ENCODE data around the gene FBXO46.
"Not testable (repeated sequence)": the region's sequence is repeated elsewhere in the genome, so short reads cannot be mapped to it uniquely, and the experiment has no call there.

FBXO46 gene

DNA sequence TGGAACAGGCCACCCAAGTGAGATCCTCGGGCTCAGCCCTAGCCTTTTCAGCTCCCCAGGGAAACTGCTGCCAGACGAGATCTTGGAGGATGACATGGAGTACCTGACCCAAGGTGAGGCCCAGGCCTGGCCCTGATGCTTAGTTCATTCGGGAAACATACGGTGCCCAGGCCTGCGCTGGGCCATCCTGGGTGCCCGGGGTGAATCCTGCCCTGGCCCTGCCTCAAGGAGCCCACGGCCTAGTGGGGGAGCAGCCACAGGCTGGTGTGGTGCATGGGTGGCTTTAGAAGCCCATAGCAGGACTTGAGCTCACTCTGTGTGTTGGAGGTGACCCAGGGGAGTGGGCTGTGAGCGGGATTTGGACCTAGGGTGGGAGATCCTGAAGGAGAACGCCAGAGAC is 28.2 kb upstream of the FBXO46 start:
- Mint-ChIP-seq H3K9me3 (no peaks in the 10 kb centered on the region), H3K4me1 (no peaks in the 10 kb centered on the region), H3K27ac (no peak overlapping the region), H3K36me3 (ENCODE audit: low read depth) (no peaks in the 10 kb centered on the region), H3K27me3 (ENCODE audit: low read depth) (peaks cover 4% of the 10 kb centered on the region), H3K4me3 (no peak overlapping the region)
- no peak for TF ChIP-seq CTCF (IDR thresholded peaks at IDR 0.05; ENCODE audit: unreplicated experiment in 3 of 3)

DNA sequence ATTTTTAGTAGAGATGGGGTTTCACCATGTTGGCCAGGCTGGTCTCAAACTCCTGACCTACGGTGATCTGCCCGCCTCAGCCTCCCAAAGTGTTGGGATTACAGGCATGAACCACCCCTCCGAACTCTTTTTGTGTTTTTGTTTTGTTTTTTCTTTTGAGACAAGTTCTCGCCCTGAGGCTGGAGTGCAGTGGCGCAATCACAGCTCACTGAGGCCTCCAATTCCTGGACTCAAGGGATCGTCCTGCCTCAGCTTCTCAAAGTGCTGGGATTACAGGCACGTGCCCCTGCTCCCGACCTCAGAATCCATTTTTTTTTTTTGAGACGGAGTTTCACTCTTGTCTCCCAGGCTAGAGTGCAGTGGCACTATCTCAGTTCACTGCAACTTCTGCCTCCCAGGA is 27.0 kb upstream of the FBXO46 start:
- TF ChIP-seq CTCF (IDR thresholded peaks at IDR 0.05; ENCODE audit: unreplicated experiment in 3 of 3): no peak
- Mint-ChIP-seq H3K27ac (no peak overlapping the region), H3K36me3 (ENCODE audit: low read depth) (no peaks in the 10 kb centered on the region), H3K4me3 (no peak overlapping the region), H3K4me1 (no peaks in the 10 kb centered on the region), H3K27me3 (ENCODE audit: low read depth) (peaks cover 4% of the 10 kb centered on the region), H3K9me3 (no peaks in the 10 kb centered on the region)

DNA sequence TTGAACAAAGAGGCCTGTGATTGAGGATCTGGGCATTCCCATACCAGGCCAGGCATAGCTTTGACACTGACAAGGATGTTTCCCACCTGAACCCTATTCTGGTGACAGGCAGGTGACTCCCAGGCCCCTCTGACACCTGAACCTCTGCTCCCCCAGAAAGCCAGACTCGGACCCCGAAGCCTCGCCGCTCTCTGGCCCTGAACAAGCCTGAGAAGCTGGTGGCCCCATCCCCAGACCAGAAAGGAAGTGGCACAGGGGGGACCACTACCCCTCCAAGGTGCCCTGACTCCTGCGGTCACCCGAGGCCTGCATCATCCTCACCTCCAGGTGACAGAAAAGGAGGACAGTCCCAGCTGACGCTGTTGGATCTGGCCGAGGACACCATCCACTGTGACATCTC is 23.6 kb upstream of the FBXO46 start:
- H3K27me3 Mint-ChIP-seq (ENCODE audit: low read depth): no peaks in the 10 kb centered on the region
- no peak for TF ChIP-seq CTCF (IDR thresholded peaks at IDR 0.05; ENCODE audit: unreplicated experiment in 3 of 3)
- no peaks in the 10 kb centered on the region for H3K4me1 Mint-ChIP-seq
- no peak overlapping the region for H3K27ac Mint-ChIP-seq
- H3K36me3 Mint-ChIP-seq (ENCODE audit: low read depth): no peaks in the 10 kb centered on the region
- no peak overlapping the region for H3K4me3 Mint-ChIP-seq
- H3K9me3 Mint-ChIP-seq: no peaks in the 10 kb centered on the region

- TF ChIP-seq CTCF (IDR thresholded peaks at IDR 0.05; ENCODE audit: unreplicated experiment in 3 of 3): no peak
- Mint-ChIP-seq H3K27me3 (ENCODE audit: low read depth) (no peaks in the 10 kb centered on the region), H3K27ac (no peak overlapping the region), H3K36me3 (ENCODE audit: low read depth) (no peaks in the 10 kb centered on the region), H3K4me1 (no peaks in the 10 kb centered on the region), H3K4me3 (no peak overlapping the region), H3K9me3 (no peaks in the 10 kb centered on the region)
Observed at GRCh38 chr19:45753548-45753947, 22.9 kb upstream of the FBXO46 start.

- Mint-ChIP-seq H3K4me3 (no peak overlapping the region), H3K9me3 (no peaks in the 10 kb centered on the region), H3K27me3 (ENCODE audit: low read depth) (peaks cover 2% of the 10 kb centered on the region), H3K27ac (no peak overlapping the region), H3K36me3 (ENCODE audit: low read depth) (no peaks in the 10 kb centered on the region), H3K4me1 (no peaks in the 10 kb centered on the region)
- TF ChIP-seq CTCF (IDR thresholded peaks at IDR 0.05; ENCODE audit: unreplicated experiment in 3 of 3): no peak
Observed at GRCh38 chr19:45752639-45753038, 21.9 kb upstream of the FBXO46 start.

- not testable (repeated sequence) for H3K36me3 Mint-ChIP-seq (ENCODE audit: low read depth); H3K4me3 Mint-ChIP-seq; H3K27ac Mint-ChIP-seq; H3K4me1 Mint-ChIP-seq; H3K9me3 Mint-ChIP-seq; H3K27me3 Mint-ChIP-seq (ENCODE audit: low read depth)
Observed at GRCh38 chr19:45751483-45751882, 20.8 kb upstream of the FBXO46 start.

DNA sequence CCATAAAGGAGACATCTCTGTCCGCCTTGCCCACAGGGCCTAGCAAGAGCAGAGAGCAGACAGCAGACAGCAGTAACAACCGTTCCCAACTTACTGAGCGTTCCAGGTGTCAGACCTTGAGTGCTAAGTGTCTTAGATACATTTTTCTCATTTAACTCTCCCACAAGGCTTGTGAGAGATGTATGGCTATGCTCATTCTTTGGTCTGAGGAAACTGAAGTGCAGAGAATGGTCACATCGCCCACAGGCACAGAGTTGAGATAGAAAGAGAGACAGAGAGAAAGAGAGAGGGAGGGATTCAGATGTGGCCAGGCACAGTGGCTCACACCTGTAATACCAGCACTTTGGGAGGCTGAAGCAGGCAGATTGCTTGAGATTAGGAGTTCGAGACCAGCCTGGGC is 16.8 kb upstream of the FBXO46 start:
- Mint-ChIP-seq H3K4me1 (no peaks in the 10 kb centered on the region), H3K9me3 (no peaks in the 10 kb centered on the region), H3K4me3 (no peak overlapping the region), H3K36me3 (ENCODE audit: low read depth) (no peaks in the 10 kb centered on the region), H3K27ac (no peak overlapping the region), H3K27me3 (ENCODE audit: low read depth) (peaks cover 5% of the 10 kb centered on the region)
- no peak for TF ChIP-seq CTCF (IDR thresholded peaks at IDR 0.05; ENCODE audit: unreplicated experiment in 3 of 3)
